ENCODE results near the gene COPS3.

COPS3 gene

DNA sequence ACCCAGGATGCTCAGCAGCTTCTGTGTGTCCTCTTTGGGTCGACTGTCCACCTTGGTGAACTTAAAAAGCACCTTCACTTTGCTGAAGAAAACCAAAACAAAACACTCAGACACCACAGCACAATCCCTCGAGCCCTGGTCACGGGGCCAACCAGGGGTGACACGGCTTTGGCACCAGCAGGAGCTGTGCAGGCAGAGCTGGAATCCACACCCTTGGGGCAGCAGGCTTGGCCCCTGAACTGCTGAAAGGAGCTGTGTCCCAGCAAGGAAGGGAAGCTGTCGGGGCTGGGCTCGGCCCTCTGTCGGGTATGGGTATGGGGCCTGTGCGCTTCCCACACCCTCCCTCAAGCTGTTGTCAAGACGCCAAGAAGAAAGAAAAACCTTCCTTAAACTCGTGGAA, 67.3 kb downstream of the COPS3 start:
- Mint-ChIP-seq H3K4me1 (ENCODE audit: low read depth in 2 of 2) (no peaks in the 10 kb centered on the region), H3K9me3 (no peaks in the 10 kb centered on the region), H3K27ac (no peak overlapping the region), H3K4me3 (no peak overlapping the region), H3K36me3 (ENCODE audit: insufficient read depth) (peaks cover 40% of the 10 kb centered on the region), H3K27me3 (no peaks in the 10 kb centered on the region)
- ATAC-seq (replicated peaks) = no peak
- no peak for DNase-seq

DNA sequence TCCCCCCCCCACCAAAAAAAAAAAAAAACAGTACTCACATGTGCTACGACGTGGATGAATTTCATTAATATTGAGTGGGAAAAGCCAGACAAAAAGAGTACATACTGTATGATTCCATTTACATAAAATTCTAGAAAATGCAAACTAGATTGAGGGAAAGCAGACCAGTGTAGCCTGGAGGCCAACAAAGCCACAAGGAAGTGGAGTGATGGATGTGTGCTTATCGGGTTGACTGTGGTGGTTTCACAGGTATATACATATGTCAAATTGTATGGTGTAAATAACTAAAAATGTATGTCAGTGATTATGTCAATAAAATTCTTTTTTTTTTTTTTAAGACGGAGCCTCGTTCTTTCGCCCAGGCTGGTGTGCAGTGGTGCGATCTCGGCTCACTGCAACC, 73.0 kb downstream of the COPS3 start:
- H3K27ac Mint-ChIP-seq = no peak overlapping the region
- H3K4me3 Mint-ChIP-seq = no peak overlapping the region
- DNase-seq (no peak), ATAC-seq (replicated peaks) (peak; percentile 21)
- peaks cover 24% of the 10 kb centered on the region for H3K36me3 Mint-ChIP-seq (ENCODE audit: insufficient read depth)
- peaks cover 22 to 29% of the 10 kb centered on the region in 2 donors for H3K4me1 Mint-ChIP-seq (ENCODE audit: low read depth in 2 of 2)
- H3K9me3 Mint-ChIP-seq = no peaks in the 10 kb centered on the region
- no peaks in the 10 kb centered on the region for H3K27me3 Mint-ChIP-seq

DNA sequence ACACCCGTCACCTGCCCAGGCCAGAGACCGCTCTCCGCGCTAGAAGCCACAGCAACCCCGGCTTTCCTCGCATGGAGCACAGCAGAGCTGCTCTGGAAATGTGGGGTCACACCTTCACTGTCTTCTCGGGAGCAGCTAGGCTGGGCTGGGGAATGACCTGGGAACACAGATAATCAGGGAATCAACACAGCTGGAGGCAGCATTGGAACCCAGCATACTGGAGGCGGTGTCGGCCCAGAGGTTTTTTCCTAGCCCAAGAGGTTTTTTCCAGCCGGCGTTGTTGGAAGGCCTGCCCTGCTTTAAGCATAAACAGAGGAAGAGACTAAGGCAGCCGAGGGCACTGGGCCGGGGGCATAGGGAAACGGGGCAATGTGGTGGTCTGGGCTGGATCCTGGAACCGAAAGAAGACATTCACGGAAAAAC, 74.1 kb downstream of the COPS3 start:
- Mint-ChIP-seq H3K27me3 (no peaks in the 10 kb centered on the region), H3K27ac (peak overlapping the region in 1 of 2 donors; percentile 89), H3K36me3 (ENCODE audit: insufficient read depth) (peaks cover 29% of the 10 kb centered on the region), H3K9me3 (no peaks in the 10 kb centered on the region), H3K4me3 (peak overlapping the region; percentile 58 to 83), H3K4me1 (ENCODE audit: low read depth in 2 of 2) (peaks cover 22 to 31% of the 10 kb centered on the region in 2 donors)
- no peak for ATAC-seq (replicated peaks)
- DNase-seq = no peak

DNA sequence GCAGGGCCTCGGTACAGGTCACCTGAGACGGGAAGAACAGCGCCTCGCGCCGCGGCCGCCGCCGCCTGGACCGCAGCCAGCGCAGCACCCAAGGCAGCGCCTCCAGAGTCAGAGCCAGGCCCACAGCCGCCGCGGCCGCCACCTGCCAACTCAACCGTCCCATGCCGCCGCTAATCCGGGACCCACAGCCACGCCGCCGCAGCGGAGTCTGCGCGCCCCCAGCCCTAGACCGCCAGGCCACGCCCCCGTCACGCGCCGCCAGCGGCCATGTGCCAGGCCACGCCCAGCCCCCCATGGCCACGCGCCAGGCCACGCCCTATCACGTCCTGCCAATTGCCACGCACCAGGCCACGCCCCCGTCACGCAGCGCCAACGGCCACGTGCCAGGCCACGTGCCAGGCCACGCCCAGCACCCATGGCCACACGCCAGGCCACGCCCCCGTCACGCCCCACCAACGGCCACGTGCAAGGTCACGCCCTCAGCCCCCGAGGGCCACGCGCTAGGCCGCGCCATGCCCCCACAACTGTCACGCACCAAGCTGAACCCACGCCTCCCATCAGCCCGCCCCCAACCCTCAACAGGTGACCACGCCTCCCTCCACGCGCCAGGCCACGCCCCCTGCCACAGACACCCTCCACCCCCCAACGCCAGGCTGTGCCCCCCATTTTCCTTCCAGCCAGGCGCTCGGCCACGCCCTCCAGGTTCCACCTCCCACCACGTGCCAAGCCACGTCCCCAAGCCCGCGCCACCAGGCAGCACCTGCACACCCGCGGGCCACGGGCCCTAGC, 74.7 kb downstream of the COPS3 start, which contains the start of gene PLD6:
TSS of gene PLD6 (minus strand) at position 210 of the 789 bp plus-strand sequence. CDS start at position 163, 47 bp downstream.
- H3K27ac Mint-ChIP-seq = peak within 1 kb of the TSS; percentile 84 to 89
- H3K4me1 Mint-ChIP-seq (ENCODE audit: low read depth in 2 of 2) = peaks cover 22 to 31% of the 10 kb centered on the region in 2 donors
- peak within 1 kb of the TSS; percentile 78 to 83 for H3K4me3 Mint-ChIP-seq
- DNase-seq = peak; percentile 92 to 94 (median 93)
- peak; percentile 72 for ATAC-seq (replicated peaks)
- no peaks in the 10 kb centered on the region for H3K9me3 Mint-ChIP-seq
- H3K36me3 Mint-ChIP-seq (ENCODE audit: insufficient read depth) = peaks cover 29% of the 10 kb centered on the region
- no peaks in the 10 kb centered on the region for H3K27me3 Mint-ChIP-seq

DNA sequence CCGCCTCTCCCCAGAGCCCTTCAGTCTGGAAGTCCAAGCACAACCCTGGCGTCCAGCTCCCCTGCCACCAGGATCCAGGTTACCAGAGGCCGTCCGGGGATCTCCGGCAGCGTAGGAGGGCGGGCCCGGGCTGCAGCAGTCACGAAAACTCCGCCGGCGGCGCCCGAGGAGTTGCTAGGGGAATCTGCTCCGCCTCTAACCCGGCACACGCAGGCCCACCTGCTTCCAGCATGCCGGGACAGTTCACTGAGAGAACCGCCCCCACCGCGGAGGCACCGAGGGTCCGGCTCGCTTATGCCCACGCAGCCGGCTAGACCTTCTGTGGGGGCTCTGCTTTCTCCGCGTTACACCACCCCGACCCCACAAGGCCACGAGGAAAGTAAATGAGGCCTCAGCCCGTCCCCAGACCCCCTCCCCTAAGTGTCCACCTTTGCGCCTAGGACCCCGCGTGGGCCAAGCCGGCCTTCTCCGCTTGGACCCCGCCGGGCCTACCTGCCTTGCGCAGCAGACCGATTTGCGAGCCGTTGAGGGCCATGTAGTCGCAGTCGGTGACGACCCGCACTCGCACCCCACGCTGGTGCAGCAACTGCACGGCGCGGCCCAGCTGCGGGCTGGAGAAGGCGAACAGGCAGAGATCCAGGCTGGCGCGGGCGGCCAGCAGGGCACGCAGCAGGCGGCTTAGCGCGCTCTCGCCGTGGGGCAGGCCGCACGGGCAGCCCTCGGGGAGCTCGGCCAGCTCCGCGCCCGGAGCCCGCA, 75.5 kb downstream of the COPS3 start:
- Mint-ChIP-seq H3K27me3 (no peaks in the 10 kb centered on the region), H3K9me3 (no peaks in the 10 kb centered on the region), H3K4me3 (peak overlapping the region; percentile 78 to 83), H3K27ac (peak overlapping the region; percentile 84 to 85), H3K36me3 (ENCODE audit: insufficient read depth) (peaks cover 29% of the 10 kb centered on the region), H3K4me1 (ENCODE audit: low read depth in 2 of 2) (peaks cover 22 to 31% of the 10 kb centered on the region in 2 donors)
- DNase-seq (peak; percentile 32 to 42 (median 39)), ATAC-seq (replicated peaks) (peak; percentile 27)

DNA sequence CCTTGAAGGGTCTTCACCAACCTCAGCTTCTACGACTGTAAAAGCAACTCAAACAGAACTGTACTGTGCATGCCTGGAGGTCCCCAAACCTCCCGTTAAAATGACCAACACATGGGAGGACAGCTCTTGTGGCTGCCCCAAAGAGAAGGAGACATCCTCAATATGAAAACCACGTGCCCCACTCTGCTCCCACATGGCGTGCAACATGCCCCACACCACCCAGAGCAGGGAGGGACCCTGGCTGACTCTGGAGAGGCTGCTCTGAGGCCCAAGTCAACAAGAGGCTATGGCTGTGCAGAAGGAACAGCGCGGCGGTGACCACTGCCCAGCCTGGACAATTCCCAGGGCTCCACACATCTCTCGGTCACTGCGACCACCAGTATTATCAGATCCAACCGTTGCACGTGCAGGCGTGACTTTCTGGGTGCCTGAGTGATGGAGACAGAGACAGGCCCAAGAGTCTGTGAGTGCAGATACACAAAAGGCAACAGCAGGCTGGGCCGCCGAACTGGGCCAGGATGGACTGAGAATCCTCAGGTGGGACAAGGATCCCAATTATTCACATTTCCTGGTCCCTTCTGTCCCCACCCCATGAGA, 76.3 kb downstream of the COPS3 start:
- Mint-ChIP-seq H3K27me3 (no peaks in the 10 kb centered on the region), H3K4me1 (ENCODE audit: low read depth in 2 of 2) (peaks cover 22 to 31% of the 10 kb centered on the region in 2 donors), H3K4me3 (peak overlapping the region; percentile 78 to 83), H3K36me3 (ENCODE audit: insufficient read depth) (peaks cover 29% of the 10 kb centered on the region), H3K27ac (peak overlapping the region; percentile 84 to 85), H3K9me3 (no peaks in the 10 kb centered on the region)
- no peak for ATAC-seq (replicated peaks)
- DNase-seq = no peak

DNA sequence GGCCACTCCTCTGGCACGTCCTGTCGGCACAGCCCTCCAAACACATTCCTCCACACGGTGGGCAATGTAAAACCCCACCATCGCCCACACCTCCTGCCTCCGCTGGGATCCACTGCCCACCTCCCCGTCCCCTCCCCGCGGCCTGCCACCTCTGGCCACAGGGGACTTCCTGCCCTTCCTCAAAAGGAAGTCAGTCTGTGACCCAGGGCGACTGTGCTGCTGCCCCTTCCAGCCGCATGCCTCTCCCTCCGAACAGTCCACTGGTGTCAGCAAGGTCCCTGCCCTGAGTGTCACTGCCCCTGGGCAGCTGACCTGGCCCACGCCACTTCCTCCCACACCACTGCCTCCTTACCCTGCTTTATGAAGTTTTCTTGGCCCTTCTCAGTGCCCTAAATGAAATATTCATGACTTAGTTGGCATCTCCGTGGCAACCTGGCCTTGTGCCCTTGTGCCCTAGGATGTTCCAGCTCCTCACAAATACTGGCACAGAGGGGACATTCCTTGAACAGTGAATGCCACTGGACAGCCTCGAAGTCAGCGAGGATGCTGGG, 76.9 kb downstream of the COPS3 start:
- Mint-ChIP-seq H3K36me3 (ENCODE audit: insufficient read depth) (peaks cover 29% of the 10 kb centered on the region), H3K4me3 (peak overlapping the region; percentile 78 to 83), H3K27me3 (no peaks in the 10 kb centered on the region), H3K4me1 (ENCODE audit: low read depth in 2 of 2) (peaks cover 22 to 31% of the 10 kb centered on the region in 2 donors), H3K27ac (peak overlapping the region in 1 of 2 donors; percentile 85), H3K9me3 (no peaks in the 10 kb centered on the region)
- no peak for ATAC-seq (replicated peaks)
- DNase-seq = no peak

DNA sequence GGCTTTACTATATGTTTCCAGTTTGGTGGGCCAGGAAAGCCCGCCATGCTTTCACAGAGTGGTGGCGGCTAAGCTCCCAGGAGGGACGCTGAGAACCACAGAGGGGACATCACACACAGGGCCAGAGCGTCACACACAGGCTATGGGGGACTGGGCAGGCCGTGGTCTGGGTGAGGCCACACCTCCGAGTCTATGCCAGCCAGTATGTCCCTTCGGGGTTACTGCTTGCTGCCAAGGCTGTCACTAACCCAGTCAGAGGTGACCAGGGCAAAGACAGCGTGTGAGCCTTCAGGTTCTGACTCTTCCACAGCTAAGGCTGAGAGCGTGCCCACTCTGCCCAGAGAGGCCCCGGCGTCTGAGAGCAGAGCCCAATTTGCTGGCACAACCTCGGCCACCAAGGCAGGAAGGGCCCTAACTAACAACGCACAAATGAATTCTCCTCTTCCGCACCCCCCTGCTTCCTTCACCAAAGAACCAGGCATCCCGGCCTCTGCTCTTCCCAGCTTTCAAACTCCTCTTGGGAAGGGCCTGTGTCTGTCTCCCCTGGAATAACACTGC, 77.8 kb downstream of the COPS3 start:
- DNase-seq (no peak), ATAC-seq (replicated peaks) (no peak)
- peaks cover 22 to 31% of the 10 kb centered on the region in 2 donors for H3K4me1 Mint-ChIP-seq (ENCODE audit: low read depth in 2 of 2)
- H3K9me3 Mint-ChIP-seq = no peaks in the 10 kb centered on the region
- peak overlapping the region in 1 of 2 donors; percentile 85 for H3K27ac Mint-ChIP-seq
- H3K4me3 Mint-ChIP-seq = peak overlapping the region in 1 of 2 donors; percentile 83
- peaks cover 29% of the 10 kb centered on the region for H3K36me3 Mint-ChIP-seq (ENCODE audit: insufficient read depth)
- H3K27me3 Mint-ChIP-seq = no peaks in the 10 kb centered on the region

DNA sequence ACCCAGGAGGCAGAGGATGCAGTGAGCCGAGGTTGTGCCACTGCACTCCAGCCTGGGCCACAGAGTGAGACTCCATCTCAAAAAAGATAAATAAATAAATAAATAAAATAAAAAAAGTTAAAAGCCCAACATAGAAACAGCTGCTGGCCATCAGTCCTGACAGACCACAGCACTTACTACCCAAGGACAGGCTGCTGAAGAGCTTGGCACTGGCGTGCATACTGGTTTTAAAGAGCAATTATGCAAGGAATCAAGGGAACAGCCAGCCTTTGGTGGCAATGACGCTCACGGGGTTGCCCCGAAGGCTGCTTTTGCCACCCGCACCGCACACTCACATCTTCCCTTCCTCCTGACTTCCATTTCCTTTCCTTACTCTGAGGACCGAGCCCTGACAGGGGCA, 79.1 kb downstream of the COPS3 start:
- DNase-seq = no peak
- no peaks in the 10 kb centered on the region for H3K27me3 Mint-ChIP-seq
- peaks cover 29% of the 10 kb centered on the region for H3K36me3 Mint-ChIP-seq (ENCODE audit: insufficient read depth)
- H3K4me3 Mint-ChIP-seq = no peak overlapping the region
- H3K4me1 Mint-ChIP-seq (ENCODE audit: low read depth in 2 of 2) = peaks cover 22 to 29% of the 10 kb centered on the region in 2 donors
- no peaks in the 10 kb centered on the region for H3K9me3 Mint-ChIP-seq
- no peak overlapping the region for H3K27ac Mint-ChIP-seq
- ATAC-seq (replicated peaks) = no peak

DNA sequence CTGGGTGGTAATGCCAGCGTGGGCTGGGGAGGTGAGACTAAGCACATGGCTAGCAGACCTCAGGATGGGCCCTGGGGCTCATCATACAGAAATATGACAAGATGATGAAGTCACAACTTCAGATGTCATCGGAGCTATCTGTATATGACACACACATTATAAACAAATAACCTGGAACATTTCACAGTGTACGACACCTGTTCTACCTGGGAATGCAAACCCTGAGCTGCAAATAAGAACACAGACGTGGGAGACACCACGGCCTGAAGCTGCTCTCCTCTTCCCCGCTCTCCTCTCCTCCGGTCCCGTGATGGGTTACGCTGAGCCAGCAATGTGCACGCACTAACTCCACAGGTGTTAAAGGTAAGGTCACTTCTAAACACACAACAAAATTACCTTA, 79.8 kb downstream of the COPS3 start:
- Mint-ChIP-seq H3K27me3 (no peaks in the 10 kb centered on the region), H3K27ac (no peak overlapping the region), H3K4me3 (no peak overlapping the region), H3K9me3 (no peaks in the 10 kb centered on the region), H3K36me3 (ENCODE audit: insufficient read depth) (peaks cover 23% of the 10 kb centered on the region), H3K4me1 (ENCODE audit: low read depth in 2 of 2) (peaks cover 22 to 26% of the 10 kb centered on the region in 2 donors)
- DNase-seq (no peak), ATAC-seq (replicated peaks) (no peak)

DNA sequence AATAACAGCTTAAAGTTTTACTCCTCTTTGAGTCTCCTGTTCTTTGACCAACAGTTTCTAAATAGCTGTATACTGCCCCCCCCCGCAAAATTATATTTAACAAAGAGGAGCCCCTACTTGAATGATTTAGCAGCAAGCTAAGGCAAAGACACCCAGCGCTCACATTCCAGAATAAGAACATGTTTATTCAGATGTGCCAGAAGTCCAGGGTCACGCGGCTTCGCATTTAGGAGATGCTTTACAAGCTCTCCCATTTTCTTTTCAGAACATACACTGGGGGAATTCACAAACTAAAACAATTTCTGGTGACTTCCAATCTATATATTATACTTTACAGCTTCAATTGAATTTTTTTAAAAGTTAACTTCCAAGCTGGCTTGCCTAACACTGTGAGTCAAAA, 80.2 kb downstream of the COPS3 start:
- H3K4me3 Mint-ChIP-seq = no peak overlapping the region
- no peak overlapping the region for H3K27ac Mint-ChIP-seq
- H3K4me1 Mint-ChIP-seq (ENCODE audit: low read depth in 2 of 2) = peaks cover 22 to 25% of the 10 kb centered on the region in 2 donors
- no peaks in the 10 kb centered on the region for H3K27me3 Mint-ChIP-seq
- ATAC-seq (replicated peaks) (no peak), DNase-seq (no peak)
- H3K9me3 Mint-ChIP-seq = no peaks in the 10 kb centered on the region
- H3K36me3 Mint-ChIP-seq (ENCODE audit: insufficient read depth) = peaks cover 19% of the 10 kb centered on the region

DNA sequence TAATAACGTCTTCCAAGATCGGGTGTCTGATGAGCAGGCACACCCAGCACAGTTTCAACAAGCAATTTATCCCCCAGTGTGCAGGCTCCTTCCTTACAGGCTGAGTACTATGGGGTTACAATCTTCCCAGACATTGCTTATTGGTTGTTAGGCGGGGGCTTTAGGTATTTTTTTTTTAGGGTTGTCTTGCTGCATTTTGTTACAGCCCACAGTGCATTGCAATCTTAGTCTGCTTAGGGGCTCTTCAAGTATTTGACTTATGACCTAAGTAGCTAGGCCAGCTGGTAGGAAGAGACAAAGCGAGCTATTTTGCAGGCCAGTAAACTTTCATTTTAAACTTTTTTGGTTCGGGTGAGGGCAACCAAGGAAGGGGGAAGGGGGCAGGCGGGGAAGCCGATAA, 80.7 kb downstream of the COPS3 start:
- Mint-ChIP-seq H3K27ac (peak overlapping the region in 1 of 2 donors; percentile 46), H3K4me1 (ENCODE audit: low read depth in 2 of 2) (peaks cover 18 to 25% of the 10 kb centered on the region in 2 donors), H3K36me3 (ENCODE audit: insufficient read depth) (peaks cover 17% of the 10 kb centered on the region), H3K9me3 (no peaks in the 10 kb centered on the region), H3K4me3 (no peak overlapping the region), H3K27me3 (no peaks in the 10 kb centered on the region)
- no peak for DNase-seq
- ATAC-seq (replicated peaks) = no peak

DNA sequence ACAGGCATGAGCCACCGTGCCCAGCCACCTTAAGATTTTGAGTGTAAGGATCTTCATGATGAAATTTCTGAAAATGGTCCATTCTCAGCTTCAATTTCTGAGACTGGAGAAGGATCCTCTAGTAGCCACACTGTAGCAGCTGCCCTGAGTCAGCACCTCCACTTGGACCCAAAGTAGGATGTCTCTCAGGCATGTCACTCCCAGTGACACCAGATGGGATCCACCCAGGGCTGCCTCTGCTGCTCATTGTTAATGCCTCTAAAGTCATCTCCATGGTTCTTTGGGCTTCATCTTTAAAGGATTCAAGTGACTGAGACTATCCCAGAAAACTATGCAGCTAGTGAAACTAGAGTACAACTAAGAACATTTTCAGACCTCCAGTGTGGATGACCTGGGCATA, 82.8 kb downstream of the COPS3 start:
- H3K4me1 Mint-ChIP-seq (ENCODE audit: low read depth in 2 of 2) = peaks cover 0 to 5% of the 10 kb centered on the region in 2 donors
- ATAC-seq (replicated peaks) = no peak
- no peak overlapping the region for H3K4me3 Mint-ChIP-seq
- no peaks in the 10 kb centered on the region for H3K27me3 Mint-ChIP-seq
- DNase-seq = no peak
- no peak overlapping the region for H3K27ac Mint-ChIP-seq
- H3K9me3 Mint-ChIP-seq = no peaks in the 10 kb centered on the region
- H3K36me3 Mint-ChIP-seq (ENCODE audit: insufficient read depth) = peaks cover 9% of the 10 kb centered on the region

Data from effector memory CD8-positive, alpha-beta T cell (primary cell).